Gastrocnemius medialis (tissue), 4 donors: ENCODE results near the gene HSD11B1L.

Experiments
- POLR2A ChIP-seq, 2 donors: fragments of 450-650 bp; IDR thresholded peaks; one replicate each; pipeline ENCODE4 v1.6.1; 2017; ENCODE audit warnings: antibody characterized with exemption in 2 of 2, mild to moderate bottlenecking in 2 of 2, moderate library complexity in 2 of 2
- TF ChIP-seq, protein P1 (sequence below), 5 experiments: fragments of 450-650 bp in 3 of 5; fragments of 200-600 bp in 2 of 5; sonication (generic) in 2 of 5; IDR thresholded peaks in 4 of 5; conservative IDR thresholded peaks in 1 of 5; 1 replicate in 4 of 5; 2 replicates in 1 of 5; pipeline ENCODE4 v1.5.1; 2016 to 2019; ENCODE audit warnings: antibody characterized with exemption in 5 of 5, mild to moderate bottlenecking in 3 of 5, moderate library complexity in 3 of 5

DNA sequence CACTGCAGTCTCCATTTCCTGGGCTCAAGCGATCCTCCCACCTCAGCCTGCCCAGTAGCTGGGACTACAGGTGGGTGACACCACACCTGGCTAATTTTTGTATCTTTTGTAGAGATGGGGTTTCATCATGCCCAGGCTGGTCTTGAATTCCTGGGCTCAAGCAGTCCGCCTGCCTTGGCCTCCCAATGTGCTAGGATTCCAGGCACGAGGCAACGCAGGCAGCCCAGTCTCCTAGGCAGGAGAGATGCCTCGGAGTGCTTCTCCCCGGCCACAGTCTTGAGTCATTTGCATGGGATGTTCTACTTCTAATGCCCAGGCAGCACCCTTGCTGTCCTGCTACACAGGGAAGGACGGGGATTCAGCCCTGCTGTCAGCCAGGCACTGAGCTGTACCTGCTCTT is 9.2 kb upstream of the HSD11B1L start:
- TF ChIP-seq POLR2A (IDR thresholded peaks at IDR 0.05), result no peak
- TF ChIP-seq, protein P1, sequence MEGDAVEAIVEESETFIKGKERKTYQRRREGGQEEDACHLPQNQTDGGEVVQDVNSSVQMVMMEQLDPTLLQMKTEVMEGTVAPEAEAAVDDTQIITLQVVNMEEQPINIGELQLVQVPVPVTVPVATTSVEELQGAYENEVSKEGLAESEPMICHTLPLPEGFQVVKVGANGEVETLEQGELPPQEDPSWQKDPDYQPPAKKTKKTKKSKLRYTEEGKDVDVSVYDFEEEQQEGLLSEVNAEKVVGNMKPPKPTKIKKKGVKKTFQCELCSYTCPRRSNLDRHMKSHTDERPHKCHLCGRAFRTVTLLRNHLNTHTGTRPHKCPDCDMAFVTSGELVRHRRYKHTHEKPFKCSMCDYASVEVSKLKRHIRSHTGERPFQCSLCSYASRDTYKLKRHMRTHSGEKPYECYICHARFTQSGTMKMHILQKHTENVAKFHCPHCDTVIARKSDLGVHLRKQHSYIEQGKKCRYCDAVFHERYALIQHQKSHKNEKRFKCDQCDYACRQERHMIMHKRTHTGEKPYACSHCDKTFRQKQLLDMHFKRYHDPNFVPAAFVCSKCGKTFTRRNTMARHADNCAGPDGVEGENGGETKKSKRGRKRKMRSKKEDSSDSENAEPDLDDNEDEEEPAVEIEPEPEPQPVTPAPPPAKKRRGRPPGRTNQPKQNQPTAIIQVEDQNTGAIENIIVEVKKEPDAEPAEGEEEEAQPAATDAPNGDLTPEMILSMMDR (IDR thresholded peaks at IDR 0.05 in 4 of 5, conservative IDR thresholded peaks at IDR 0.05 in 1 of 5), result no peak
